SW480 (cell line): ENCODE data around the gene CNDP1.
"Not testable (repeated sequence)": the region's sequence is repeated elsewhere in the genome, so short reads cannot be mapped to it uniquely, and the experiment has no call there.

Source experiments
- DNase-seq: peaks from one replicate; pipeline ENCODE4 v3.0.0-alpha.2; 2016; ENCODE audit warnings: low spot score

Gene CNDP1

DNA sequence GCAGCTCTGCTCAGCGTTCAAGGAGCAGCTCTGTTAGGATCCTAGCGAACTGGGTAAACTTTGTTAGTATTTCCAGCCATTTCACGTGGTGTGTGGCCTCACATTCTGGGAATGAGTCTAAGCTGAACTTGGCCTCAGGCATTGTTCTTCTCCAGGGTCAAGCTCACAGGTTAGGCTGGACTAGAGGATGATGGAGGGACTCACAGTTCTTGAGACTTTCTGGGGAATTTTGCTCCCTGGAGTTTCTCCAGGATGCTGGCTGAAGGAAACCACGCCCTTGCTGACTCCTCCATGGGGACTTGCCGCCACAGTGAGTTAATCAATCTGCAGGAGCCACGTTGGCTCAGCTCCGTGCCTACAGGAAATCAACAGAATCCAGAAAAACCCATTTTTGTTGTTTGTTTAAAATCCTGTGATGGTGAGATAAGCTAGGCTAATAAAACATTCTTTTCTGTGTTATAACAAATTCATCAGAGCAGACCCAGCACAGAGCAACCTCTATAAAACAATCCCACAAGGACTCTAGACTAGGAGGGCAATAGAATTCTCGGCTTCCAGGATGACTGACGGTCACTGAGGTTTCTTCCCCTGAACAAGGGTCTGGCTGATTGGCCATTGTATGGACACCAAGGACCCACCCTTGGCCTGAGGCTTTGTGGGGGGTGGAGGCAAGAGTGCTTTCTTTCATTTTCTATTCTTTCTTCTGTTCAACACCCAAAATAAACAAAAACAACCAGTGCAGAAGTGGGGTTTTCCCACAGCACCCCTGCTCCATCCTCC lies 12.6 kb downstream of the CNDP1 start:
- no peak for DNase-seq

DNA sequence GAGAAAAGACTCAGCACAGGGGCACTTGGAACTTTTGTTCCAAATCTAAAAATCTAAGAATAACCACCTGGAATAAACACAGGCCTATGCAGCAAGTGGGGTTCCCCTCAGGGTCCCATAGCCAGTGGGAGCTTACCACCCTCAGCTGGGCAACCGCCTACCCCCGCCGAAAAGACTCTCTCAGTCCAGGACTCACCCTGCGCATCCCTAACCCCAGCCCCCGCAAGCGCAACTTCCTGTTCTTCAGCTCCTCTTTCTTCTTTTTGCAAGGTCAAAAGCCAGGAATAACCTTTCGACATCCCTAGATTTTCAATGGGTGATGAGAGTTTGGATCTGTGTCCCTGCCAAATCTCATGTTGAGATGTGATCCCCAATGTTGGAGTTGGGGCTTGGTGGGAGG lies 13.6 kb downstream of the CNDP1 start:
- no peak for DNase-seq

DNA sequence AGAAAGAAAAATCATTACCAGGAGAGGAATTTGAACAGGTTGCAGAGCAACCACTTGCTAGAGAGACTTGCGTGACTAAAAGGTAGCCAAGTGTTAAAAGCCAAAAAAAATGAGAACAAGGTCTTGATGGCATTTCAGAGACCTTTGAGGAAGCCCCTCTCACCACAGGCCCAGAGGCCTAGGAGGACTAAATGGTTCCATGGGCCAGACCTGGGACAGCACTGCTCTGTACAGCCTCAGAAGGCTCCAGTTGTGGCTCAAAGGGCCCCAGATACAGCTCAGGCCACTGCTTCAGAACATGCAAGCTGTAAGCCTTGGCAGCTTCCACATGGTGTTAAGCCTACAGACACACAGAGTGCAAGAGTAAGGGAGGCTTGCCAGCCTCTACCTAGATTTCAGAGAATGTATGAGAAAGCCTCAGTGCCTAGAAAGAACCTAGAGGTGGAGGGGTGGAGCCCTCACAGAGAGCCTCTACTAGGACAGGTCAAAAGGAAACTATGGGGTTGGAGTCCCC lies 15.3 kb downstream of the CNDP1 start:
- no peak for DNase-seq

DNA sequence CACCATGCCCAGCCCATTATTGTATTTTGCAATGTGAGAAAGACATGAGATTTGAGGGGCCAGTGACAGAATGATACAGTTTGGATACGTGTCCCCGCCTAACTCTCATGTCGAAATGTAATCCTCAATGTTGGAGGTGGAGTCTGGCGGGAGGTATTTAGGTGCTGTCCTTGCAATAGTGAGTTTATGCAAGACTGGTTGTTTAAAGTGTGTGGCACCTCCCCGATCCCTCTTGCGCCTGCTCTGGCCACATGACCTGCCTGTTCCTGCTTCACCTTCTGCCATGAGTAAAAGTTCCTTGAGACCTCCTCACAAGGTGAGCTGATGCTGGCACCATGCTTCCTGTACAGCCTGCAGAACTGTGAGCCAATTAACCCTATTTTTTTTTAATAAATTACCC lies 16.6 kb downstream of the CNDP1 start:
- DNase-seq, result no peak

DNA sequence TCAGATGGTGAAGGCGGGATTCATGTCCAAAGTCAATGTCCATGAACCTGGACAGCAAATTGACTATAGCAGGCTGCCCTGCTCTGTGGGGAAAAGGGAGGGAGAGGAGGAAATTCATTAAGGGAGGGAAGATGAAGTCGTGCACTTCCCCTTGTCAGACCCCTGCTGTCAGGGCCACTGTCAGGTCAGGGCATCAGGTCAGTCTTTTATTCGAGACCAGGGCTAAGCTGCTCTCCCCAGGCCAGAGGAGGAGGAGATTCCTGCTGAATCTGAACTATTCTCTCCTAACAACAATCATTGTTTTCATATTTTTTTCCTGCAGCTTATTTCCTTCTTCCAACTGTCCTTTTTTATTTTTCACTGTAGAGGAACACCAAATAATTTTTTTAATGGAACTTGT lies 17.2 kb downstream of the CNDP1 start:
- DNase-seq, result no peak

DNA sequence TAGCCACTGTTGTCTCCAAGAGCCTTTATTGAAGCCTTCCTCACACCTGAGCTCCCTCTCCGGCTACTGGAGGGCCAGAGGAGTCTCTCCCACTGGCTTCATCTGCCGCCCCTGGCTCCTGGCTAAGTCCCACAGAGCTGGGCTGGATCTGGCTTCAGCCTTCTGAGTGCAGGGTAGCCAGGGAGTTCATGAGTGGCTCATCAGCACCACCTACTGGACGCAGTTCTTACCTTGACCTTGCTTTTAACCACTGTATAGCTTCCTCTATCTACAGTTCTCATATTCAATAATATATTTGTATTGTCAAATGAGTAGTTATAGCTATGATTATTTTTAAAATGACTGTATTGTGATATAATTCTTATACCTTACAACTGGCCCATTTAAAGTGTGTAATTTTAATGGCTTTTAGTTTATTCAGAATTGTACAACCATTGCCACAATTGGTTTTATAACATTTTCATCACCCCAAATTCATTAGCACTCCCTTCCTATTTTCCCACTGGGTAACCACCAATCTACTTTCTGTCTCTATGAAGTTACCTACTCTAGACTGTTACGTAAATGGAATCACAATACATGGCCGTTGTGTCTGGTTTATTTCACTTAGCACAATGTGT lies 17.7 kb downstream of the CNDP1 start:
- DNase-seq, result peak; percentile 70

DNA sequence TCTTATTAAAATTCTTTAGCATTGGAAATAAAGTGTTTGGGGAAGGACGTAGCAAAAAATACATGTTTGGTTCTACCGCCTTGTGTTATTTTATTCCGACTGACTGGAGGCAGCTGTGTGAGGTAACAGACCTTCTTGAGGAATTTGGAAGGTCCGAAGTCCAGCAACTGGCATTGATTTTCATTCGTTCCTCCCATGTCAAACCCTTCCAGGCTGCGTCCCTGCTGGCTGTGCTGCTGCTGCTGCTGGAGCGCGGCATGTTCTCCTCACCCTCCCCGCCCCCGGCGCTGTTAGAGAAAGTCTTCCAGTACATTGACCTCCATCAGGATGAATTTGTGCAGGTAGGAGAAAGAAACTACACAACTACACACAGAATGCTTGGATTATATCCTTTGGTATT lies 21.8 kb downstream of the CNDP1 start:
- no peak for DNase-seq

DNA sequence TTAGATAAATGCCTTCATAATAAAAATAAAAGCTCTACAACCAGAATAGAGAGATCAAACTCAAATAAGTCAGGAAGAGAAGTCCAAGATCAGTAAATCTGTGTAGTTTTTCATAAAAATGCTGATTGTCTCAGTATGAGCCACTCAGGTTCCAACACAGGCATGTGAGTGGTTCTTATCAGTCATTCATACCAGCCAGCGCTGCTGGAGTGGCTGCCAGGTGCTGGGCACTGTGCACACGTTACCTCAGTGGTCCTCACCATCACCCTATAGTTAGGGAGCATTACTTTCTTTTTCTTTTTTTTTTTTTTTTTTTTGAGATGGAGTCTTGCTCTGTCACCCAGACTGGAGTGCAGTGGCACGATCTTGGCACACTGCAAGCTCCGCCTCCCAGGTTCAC lies 23.8 kb downstream of the CNDP1 start:
- DNase-seq, result no peak

DNA sequence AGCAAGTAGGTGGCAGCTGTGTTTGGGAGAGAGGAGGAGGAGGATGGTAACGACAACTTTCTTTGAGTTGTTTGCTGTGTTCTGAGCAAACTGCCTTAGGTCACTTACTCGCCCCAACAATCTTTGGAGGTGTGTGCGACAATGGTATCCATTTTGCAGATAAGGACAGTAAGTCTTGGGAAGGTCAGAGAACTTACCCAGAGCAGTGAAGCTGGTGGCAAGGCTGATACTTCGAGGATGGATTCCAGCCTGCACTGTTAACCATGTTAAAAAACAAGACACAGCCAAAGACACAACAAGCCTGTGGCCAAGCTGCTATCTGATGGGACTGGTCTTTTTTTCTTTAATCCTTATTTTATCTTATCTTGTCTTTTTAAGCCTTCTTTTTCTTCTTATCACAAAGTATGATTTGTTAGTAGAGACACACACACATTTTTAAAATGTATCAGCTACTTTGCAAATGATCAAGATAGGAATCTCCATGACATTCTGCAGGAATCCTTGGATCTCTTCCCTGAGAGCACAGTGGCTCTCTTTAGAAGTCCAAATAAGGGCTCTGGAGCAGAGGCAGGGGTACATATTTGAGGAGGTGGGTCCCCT lies 27.9 kb downstream of the CNDP1 start:
- no peak for DNase-seq

DNA sequence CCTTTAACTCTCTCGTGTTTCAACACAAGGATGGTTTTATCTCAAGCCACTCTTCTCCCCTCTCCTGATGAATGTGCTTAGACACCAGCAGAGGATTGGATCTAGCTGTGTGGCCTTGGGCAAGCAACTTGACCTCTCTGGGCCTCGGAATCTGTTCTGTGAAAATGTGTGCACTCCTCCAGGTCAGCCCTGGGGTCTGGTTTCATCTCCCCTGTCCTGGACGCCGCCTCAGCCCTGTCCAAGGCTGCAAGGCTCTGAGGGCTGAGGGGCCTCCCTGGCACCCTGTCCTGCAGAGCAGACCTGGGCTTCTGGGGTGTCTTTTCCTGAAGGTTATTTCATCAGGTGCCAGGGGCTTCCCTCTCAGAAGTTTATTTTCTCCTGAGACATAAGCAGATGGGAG lies 28.5 kb downstream of the CNDP1 start:
- no peak for DNase-seq

DNA sequence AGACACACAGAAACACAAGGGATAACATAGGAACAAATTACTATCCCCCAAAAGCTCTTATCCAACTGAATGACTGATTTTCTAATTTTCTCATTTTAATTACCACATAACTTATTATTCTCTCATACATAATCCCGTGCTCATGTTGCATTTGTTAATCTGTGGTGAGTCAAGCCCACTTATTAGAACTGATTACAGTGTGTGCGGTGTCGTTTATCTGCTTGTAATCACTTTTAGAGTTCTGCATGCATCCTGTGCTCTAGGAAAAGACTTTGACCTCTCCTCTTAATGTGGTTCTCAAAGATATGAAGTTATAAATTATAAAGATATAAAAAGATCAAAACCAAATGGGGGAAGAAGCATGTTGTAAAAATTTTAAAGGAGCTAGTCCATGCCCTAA lies 29.7 kb downstream of the CNDP1 start:
- peak; percentile 5 for DNase-seq

DNA sequence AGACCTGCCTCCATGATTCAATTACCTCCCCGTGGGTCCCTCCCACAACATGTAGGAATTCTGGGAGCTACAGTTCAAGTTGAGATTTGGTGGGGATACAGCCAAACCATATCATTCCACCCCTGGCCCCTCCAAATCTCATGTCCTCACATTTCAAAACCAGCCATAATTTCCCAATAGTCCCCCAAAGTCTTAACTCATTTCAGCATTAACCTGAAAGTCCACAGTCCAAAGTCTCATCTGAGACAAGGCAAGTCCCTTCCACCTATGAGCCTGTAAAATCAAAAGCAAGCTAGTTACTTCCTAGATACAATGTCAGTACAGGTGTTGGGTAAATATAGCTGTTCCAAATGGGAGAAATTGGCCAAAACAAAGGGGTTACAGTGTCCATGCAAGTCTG lies 30.9 kb downstream of the CNDP1 start:
- not testable (repeated sequence) for DNase-seq

DNA sequence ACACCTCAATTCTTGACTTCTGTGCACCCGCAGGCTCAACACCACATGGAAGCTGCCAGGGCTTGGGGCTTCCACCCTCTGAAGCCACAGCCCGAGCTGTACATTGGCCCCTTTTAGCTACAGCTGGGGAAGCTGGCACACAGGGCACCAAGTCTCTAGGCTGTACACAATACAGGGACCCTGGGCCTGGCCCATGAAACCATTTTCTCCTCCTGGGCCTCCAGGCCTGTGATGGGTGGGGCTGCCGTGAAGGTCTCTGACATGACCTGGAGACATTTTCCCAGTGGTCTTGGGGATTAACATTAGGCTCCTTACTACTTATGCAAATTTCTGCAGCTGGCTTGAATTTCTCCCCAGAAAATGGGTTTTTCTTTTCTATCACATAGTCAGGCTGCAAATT lies 31.7 kb downstream of the CNDP1 start:
- DNase-seq, result not testable (repeated sequence)

DNA sequence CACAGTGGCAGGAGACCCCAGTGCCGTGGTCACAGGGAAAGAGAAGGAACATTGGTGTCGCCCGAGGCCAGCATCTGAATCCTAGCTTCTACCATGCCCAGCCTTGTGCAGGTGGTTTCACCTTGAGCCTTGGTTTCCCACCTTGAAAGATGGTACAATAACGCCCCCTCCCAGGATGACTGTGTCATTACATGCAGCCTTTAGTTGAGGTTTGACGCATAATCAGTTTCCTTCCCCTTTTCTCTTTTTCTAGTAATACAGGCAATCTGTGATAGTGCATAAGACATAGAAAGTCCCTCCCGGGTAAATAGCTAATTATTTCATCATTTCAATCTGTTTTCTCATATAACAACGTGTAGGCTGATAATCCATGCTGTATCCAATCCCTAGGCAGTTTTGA lies 33.5 kb downstream of the CNDP1 start:
- DNase-seq, result no peak

DNA sequence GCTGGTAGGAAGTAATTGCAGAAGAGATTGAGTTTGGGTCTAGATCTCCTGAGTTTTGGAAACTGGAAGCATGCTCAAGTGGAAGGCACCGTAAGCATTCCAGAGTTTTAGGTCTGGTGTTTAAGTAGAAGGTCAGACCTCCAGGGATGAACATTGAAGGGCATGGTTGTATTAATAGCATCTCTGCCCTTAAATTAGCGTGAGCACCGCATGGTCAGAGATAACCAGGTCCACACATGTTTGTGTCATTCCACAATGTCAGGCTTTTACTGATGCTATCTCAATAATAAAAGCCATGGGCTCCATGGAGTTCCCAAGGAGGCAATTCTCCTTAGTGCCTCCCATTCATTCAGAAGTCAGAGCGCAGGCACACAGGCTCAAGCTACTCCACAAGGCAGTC lies 35.1 kb downstream of the CNDP1 start:
- DNase-seq, result no peak

DNA sequence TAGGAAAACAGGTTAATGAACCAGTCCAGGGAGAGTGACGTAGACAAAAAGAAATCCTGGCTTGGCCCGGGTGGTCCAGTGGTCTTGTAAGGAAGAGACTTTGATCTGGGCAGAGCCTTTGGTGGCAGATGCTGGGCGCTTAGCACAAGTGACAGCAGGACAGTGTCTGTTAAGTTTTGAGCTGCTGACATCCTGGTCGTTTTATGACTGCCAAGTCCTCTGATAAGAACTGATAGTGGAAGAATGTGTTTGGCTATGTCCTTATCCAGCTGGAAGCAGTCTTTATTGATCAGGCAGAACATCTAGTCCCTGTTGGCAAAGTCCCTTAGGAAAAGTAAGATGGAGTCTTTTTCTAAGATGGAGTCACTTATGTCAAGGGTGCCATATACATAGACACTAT lies 36.0 kb downstream of the CNDP1 start:
- DNase-seq, result no peak

DNA sequence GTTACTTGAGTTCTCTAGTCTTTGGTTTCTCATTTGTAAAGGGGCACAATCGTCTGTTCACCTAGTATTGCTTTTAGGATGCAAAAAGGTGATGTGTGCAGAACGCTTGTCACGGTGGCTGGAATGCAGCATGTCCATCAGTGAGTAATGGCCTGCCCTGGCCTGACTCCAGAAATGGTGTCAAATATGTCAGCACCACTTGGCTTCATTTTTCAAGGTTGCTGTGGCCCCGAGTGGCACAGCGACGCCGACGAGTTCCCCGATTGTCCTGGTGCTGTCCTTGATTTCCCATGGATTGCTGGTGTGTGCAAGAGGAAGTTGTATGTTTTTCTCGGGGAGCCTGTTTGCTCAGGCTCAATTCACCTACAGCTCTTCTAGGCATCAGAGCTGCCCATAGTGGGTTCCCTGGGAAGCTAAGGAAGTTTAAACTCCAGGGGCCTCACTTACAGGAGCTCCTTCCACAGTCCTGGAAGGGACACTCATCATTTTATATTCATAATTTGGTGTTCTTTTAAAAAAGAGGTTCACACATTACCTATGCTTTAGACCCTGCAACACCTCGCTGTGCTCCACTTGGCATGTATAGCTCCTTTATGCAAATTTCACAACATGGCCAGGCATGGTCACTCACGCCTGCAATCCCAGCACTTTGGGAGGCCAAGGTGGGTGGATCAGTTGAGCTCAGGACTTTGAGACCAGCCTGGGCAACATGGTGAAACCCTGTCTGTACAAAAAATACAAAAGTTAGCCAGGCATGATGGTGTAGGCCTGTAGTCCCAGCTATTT lies 37.8 kb downstream of the CNDP1 start:
- DNase-seq, result no peak

DNA sequence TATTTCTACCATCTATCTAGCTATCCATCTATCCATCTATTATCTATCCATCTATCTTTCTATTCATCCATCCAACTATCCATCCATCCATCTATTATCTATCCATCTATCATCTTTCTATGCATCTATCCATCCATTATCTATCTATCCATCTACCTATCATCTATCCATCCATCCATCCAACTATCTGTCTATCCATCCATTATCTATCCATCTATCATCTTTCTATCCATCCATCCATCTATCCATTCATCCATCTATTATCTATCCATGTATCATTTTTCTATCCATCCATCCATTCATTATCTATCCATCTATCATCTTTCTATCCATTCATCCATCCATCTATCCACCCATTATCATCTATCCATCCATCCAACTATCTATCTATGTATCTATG lies 38.8 kb downstream of the CNDP1 start:
- DNase-seq, result no peak

DNA sequence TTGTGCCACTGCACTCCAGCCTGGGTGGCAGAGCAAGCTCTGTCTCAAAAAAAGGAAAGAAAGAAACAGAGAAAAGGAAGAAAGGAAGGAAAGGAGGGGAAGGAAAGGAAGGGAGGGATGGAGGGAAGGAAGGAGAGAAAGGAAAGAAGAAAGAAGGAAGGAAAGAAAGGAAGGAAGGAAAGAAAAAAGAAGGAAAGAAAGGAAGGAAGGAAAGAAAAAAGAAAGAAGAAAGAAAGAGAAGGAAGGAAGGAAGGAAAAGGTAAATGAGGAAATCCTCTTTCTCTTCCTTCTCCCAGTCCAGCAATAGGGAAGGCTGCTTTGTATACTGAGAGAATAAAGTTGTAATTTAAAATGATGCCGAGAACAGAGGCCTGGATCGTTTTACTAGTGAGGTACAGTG lies 40.6 kb downstream of the CNDP1 start:
- no peak for DNase-seq

DNA sequence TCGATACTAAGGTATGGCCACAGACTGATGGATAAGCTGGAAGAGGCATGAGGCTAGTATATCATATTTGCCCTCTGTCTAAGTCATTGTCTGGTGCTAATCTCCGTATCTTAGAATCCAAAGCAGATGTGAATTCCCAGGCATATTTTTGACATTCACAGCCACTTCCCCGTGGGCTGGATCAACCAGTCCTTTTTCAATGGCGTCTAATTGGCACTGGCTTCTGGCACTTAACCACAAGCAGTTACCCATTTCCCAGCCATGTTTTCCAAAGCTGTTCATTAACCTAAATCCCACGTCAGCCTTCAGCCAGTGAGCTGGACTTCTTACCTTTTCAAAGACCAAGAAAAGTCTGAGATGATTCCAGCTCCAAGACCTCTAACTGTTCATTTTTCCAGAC lies 42.7 kb downstream of the CNDP1 start:
- DNase-seq, result no peak

DNA sequence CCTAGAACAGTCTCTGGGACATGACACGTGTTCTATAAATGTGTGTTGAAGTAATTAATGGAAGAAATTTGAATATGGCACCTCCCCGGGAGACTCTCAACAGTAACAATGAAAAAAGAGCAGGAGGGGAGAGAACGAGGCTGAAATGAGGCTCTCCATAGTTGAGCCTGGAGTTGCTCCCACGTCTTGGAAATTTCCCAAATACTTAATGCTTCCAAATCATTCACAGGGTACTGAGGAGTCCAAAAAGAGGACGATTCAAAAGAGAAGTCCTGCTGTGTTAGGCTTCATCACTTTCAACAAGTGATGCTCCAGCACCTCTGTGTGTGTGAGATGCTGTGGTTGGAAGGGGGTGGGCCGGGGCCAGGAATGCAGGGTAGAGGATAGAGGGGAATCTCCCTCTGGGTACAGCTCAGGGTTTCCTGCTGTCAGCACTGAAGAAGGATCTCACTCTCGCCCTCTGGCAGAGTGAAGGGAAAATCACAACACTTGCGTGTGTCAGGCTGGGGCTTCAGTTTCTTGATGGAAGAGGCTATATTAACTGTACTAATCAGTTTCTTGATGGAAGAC lies 45.3 kb downstream of the CNDP1 start:
- no peak for DNase-seq

DNA sequence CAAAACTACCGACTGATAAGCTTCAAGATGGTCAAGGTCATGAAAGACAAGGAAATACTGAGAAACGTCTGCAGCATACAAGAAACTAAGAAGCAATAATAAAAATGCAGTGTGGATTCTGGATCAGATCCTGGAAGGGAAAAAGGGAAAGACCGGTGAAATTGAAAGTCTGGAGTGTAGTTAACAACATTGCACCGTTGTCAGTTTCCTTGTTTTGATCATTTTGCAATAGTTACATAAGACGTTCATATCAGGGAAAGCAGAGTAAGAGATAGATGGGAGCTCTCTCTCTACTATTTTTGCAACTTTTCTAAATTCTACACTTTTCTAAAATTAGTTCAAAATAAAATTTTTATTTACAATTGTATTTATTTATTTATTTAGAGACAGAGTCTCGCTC lies 48.3 kb downstream of the CNDP1 start:
- DNase-seq, result no peak
